Endothelial cell of umbilical vein (primary cell): ENCODE data around the gene CNPY1.
A peak's percentile ranks its signal among the peaks of the same experiment; 100 is the strongest.

ENCODE experiments used
- EZH2 ChIP-seq: IDR thresholded peaks from 2 replicates; pipeline ENCODE4 v1.6.1; 2012; ENCODE audit warnings: borderline replicate concordance, low read depth, mild to moderate bottlenecking, moderate library complexity, low read length, inconsistent platforms; ENCODE audit not compliant: severe bottlenecking
- JUN ChIP-seq: IDR thresholded peaks from 2 replicates; pipeline ENCODE4 v1.6.1; 2011; ENCODE audit warnings: borderline replicate concordance, low read depth; ENCODE audit not compliant: insufficient read length, insufficient read depth
- POLR2A ChIP-seq: IDR thresholded peaks from 2 replicates; pipeline ENCODE4 v1.6.1; 2012; ENCODE audit warnings: low read depth, mild to moderate bottlenecking, control low read depth, low read length
- POLR2AphosphoS5 ChIP-seq: IDR thresholded peaks from 2 replicates; pipeline ENCODE4 v1.6.1; 2012; ENCODE audit warnings: low read depth, mild to moderate bottlenecking, control low read depth, low read length, moderate library complexity; ENCODE audit not compliant: insufficient read depth
- TF ChIP-seq, protein P1 (sequence below), 2 donors: IDR thresholded peaks; 1 replicate in 1 of 2; 2 replicates in 1 of 2; pipeline ENCODE4 v1.5.1; 2011; ENCODE audit warnings: low read length in 2 of 2, mild to moderate bottlenecking in 2 of 2, moderate library complexity in 2 of 2, control low read depth in 1 of 2, inconsistent platforms in 1 of 2, low read depth in 1 of 2; ENCODE audit not compliant: insufficient read depth in 1 of 2; ENCODE audit errors: extremely low read depth in 1 of 2
- TF ChIP-seq, protein P2 (sequence below): IDR thresholded peaks from 2 replicates; pipeline ENCODE4 v1.6.1; 2011; ENCODE audit not compliant: insufficient read depth, insufficient read length

DNA sequence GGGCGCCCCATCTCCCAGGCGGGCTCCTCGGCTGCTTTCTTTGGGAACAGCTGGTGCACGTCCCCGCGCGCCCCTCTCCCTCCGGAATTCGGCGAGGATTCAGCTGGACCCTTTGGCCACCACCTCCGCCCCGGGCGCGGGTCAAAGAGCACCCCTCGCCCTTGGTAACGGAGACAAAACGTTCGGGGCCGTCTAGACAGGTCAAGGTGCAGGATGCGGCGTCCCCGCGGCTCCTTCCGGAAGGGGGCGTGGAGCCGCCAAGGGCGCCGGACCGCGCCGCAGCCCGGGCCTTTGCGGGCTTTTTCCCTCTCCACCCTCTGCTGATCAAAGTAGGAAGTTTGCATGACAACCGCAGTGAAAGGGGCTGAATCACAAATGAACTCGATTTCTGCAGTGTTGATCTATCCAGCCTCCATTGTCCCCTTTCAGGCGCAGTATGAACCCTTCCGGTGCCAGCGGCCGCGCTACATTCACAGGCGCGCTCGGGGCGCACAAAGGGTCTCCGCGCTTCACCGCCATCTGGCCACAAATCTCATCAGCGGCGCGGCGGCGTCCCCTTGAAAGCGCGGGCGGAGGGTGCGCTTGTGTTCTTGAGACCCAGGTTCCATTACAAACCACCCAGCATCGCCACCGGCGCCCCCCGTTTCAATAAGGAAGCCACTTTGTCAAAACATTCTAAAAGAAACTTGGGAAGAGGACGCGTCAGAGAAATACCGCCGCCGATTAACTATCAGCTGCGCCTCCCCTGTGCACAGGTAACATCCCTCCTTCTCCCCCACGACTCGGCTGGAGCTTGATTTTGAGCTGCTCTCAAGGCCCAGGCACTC, 36.4 kb downstream of the CNPY1 start:
- TF ChIP-seq POLR2A, result no peak
- TF ChIP-seq, protein P1, sequence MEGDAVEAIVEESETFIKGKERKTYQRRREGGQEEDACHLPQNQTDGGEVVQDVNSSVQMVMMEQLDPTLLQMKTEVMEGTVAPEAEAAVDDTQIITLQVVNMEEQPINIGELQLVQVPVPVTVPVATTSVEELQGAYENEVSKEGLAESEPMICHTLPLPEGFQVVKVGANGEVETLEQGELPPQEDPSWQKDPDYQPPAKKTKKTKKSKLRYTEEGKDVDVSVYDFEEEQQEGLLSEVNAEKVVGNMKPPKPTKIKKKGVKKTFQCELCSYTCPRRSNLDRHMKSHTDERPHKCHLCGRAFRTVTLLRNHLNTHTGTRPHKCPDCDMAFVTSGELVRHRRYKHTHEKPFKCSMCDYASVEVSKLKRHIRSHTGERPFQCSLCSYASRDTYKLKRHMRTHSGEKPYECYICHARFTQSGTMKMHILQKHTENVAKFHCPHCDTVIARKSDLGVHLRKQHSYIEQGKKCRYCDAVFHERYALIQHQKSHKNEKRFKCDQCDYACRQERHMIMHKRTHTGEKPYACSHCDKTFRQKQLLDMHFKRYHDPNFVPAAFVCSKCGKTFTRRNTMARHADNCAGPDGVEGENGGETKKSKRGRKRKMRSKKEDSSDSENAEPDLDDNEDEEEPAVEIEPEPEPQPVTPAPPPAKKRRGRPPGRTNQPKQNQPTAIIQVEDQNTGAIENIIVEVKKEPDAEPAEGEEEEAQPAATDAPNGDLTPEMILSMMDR (IDR thresholded peaks at IDR 0.05; ENCODE audit: extremely low read depth in 1 of 2, insufficient read depth in 1 of 2, low read depth in 1 of 2, low read length in 2 of 2), result no peak
- no peak for TF ChIP-seq POLR2AphosphoS5
- TF ChIP-seq EZH2, result peak; percentile 32
- TF ChIP-seq JUN, result no peak
- TF ChIP-seq, protein P2, sequence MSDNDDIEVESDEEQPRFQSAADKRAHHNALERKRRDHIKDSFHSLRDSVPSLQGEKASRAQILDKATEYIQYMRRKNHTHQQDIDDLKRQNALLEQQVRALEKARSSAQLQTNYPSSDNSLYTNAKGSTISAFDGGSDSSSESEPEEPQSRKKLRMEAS, result no peak
